ENCODE results near the gene YAP1. TPM values are rescaled to one million over a fixed set of nuclear protein-coding genes. Genes with fewer than 3 reads are reported as not detected.
A peak's percentile ranks its signal among the peaks of the same experiment; 100 is the strongest.

The YAP1 gene
- 100 to 1,000 TPM; 228 to 385 (median 348) TPM for polyA plus RNA-seq (ENCODE audit: insufficient read depth in 1 of 5, insufficient read length in 5 of 5, low replicate concordance in 1 of 5)
- long read RNA-seq, donor 1, full-length matches to known transcripts = 36 of 129 reads
- long read RNA-seq, donor 1, partial matches to known transcripts = 93 of 129 reads
- long read RNA-seq, donor 1, other reads (novel, unspliced or antisense) = 0 of 129 reads
- long read RNA-seq, donor 2, full-length matches to known transcripts = 23 of 116 reads
- long read RNA-seq, donor 2, partial matches to known transcripts = 93 of 116 reads
- long read RNA-seq, donor 2, other reads (novel, unspliced or antisense) = 0 of 116 reads
- long read RNA-seq, donor 3, full-length matches to known transcripts = 27 of 62 reads
- long read RNA-seq, donor 3, partial matches to known transcripts = 35 of 62 reads
- long read RNA-seq, donor 3, other reads (novel, unspliced or antisense) = 0 of 62 reads
- long read RNA-seq, donor 4, full-length matches to known transcripts = 23 of 79 reads
- long read RNA-seq, donor 4, partial matches to known transcripts = 56 of 79 reads
- long read RNA-seq, donor 4, other reads (novel, unspliced or antisense) = 0 of 79 reads
- long read RNA-seq, donor 5, full-length matches to known transcripts = 28 of 116 reads
- long read RNA-seq, donor 5, partial matches to known transcripts = 82 of 116 reads
- long read RNA-seq, donor 5, other reads (novel, unspliced or antisense) = 6 of 116 reads
- long read RNA-seq, donor 6, full-length matches to known transcripts = 26 of 93 reads
- long read RNA-seq, donor 6, partial matches to known transcripts = 59 of 93 reads
- long read RNA-seq, donor 6, other reads (novel, unspliced or antisense) = 8 of 93 reads
- long read RNA-seq, donor 7, full-length matches to known transcripts = 38 of 70 reads
- long read RNA-seq, donor 7, partial matches to known transcripts = 32 of 70 reads
- long read RNA-seq, donor 7, other reads (novel, unspliced or antisense) = 0 of 70 reads
- long read RNA-seq, donor 8, full-length matches to known transcripts = 6 of 20 reads
- long read RNA-seq, donor 8, partial matches to known transcripts = 14 of 20 reads
- long read RNA-seq, donor 8, other reads (novel, unspliced or antisense) = 0 of 20 reads

DNA sequence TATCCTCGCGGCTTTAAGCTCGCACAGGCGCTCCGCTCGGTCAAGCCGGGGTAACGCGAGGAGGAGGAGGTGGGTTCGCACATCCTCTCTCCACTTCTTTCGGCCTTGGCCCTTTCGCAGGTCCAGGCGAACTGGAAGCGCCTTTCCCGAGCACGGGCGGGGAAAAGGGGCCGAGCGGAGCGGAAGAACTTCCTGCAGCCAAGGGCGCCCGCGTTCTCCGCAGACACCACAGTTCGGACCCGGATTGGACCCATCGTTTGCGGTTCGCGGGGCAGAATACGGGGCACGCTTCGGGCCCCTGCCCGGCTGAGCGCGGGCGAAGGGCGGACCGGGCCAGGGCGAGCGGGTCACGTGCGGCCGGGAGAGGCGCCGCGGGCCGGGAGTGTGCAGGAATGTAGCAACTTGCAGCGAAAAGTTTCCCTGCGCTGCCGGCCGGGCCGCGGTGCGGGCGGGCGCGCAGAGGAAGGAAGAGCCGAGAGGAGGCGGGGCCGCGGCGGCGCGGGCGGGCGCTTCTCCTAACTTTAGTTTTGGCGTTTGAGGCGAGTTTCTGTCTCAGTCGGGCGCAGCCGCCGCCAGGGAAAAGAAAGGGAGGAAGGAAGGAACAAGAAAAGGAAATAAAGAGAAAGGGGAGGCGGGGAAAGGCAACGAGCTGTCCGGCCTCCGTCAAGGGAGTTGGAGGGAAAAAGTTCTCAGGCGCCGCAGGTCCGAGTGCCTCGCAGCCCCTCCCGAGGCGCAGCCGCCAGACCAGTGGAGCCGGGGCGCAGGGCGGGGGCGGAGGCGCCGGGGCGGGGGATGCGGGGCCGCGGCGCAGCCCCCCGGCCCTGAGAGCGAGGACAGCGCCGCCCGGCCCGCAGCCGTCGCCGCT lies at the start of gene YAP1:
YAP1 (plus strand) TSS at position 552 of the 865 bp plus-strand sequence. CDS start 402 bp downstream, outside the sequence.
- peak; percentile 94 to 96 for DNase-seq

- no peak for DNase-seq
These were observed 49.0 kb upstream of the YAP1 start for GRCh38 chr11:102061276-102061675.

GRCh38 chr11:102062106-102062505 lies 48.1 kb upstream of the YAP1 start:
- DNase-seq = no peak

DNA sequence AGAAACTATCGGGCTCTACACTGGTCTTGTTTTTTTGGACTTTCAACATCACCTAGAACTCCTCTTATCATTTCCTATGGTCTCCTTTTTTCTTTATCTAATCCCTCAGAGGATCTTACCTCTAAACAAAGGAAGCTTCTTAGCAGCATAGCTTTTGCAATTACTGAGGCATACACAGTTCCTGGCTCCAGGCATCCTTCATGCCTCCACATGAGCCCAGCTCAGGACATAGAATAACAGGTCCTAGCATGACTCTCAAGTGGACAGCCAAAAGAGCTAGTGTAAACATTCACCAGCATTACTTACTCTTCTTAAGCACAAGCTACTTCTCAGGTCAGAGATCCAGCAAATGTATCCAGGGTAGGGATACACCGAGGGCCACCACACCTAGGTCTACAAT lies 45.9 kb upstream of the YAP1 start:
- no peak for DNase-seq

- DNase-seq = no peak
These were observed 39.5 kb upstream of the YAP1 start for GRCh38 chr11:102070766-102071165.

- DNase-seq = no peak
These were observed 38.5 kb upstream of the YAP1 start for GRCh38 chr11:102071497-102072472.

- no peak for DNase-seq
These were observed 37.0 kb upstream of the YAP1 start for GRCh38 chr11:102073253-102073652.

- DNase-seq = no peak
These were observed 30.6 kb upstream of the YAP1 start for GRCh38 chr11:102079625-102080024.

DNA sequence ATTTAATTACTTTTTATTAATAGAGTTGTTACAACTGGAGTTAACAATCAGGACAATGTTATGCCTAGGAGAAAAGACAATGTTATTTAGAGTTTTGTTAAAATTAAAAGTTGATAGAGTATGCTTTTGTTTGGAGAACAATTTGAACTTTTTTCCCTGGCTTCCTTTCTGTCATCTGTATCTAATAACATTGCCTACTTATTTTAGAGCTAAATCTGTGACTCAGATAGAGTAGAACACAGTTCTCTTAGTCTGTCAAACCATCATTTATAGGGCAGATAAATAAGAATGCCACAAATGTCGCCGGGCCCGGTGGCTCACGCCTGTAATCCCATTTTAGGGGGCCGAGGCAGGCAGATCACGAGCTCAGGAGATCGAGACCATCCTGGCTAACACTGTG lies 28.9 kb upstream of the YAP1 start:
- no peak for DNase-seq

- no peak for DNase-seq
These were observed 24.2 kb upstream of the YAP1 start for GRCh38 chr11:102085864-102086551.

DNA sequence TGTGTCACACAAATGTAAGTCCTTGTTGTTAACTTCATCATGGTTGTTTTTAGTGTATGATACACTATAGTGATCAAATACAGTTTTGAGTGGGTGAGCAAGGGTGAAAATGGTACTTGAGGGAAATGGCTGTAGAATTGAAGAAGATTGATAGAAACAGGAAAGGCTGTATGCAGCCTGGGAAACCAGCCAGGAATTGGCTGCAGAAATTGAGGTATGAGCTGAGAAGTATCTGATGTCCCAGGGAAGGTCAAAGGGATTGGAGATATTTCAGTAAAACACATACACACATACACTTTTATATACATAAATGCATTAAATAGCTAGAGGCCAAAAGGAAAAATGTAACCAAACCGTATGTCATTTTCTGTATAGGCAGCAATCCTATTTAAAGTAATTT lies 13.1 kb upstream of the YAP1 start:
- DNase-seq = no peak

DNA sequence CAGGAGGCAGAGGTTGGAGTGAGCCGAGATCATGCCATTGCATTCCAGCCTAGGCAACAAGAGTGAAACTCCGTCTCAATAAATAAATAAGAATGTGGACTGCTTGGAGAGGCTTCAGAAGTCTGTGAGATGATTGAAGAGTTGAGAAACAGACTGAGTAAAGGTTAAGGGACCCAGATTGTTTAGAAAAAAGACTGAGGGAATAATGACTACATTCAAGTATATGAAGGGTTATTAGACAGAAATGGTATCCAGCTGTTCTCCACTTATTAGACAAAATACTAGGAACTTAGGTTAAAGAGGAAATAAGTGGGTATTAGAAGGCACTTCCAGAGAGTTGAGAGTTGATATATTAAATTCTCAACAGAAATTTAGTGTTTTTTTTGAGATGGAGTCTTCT lies 10.5 kb upstream of the YAP1 start:
- peak in 1 of 2 donors; percentile 40 for DNase-seq

DNA sequence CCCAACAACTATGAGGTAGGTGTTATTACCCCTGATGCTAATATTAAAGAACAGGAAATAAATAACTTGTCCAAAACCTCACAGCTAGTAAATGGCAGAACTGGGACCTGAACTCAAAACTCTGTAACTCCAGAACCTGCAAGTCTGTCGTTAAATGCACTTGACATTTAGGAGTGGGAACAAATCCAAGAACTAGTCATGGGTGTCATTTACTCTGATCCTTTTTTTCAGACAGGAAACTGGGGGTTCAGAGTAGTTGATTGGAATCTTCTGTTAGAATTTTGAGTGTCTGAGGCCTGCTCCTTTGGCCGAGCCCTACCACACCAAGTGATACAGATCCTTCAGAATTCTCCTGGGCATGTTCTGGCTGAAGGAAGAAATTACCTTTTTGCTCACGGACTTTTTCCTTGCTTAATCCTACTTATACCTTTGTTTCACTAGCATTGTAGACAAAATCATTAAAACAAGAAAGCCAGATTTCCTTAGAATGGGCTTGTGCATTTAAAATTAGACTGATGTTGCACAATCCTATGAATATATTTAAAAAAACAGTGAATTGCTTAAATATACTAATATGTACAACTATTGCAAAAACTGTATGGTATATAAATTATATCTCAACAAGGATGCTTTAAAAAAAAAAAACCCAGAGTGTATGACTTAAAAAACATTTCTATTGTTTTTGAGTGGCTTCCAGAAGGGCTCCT lies 1.4 kb upstream of the YAP1 start:
- DNase-seq = no peak

GRCh38 chr11:102110761-102111010 lies 439 bp downstream of the YAP1 start:
- DNase-seq = no peak

DNA sequence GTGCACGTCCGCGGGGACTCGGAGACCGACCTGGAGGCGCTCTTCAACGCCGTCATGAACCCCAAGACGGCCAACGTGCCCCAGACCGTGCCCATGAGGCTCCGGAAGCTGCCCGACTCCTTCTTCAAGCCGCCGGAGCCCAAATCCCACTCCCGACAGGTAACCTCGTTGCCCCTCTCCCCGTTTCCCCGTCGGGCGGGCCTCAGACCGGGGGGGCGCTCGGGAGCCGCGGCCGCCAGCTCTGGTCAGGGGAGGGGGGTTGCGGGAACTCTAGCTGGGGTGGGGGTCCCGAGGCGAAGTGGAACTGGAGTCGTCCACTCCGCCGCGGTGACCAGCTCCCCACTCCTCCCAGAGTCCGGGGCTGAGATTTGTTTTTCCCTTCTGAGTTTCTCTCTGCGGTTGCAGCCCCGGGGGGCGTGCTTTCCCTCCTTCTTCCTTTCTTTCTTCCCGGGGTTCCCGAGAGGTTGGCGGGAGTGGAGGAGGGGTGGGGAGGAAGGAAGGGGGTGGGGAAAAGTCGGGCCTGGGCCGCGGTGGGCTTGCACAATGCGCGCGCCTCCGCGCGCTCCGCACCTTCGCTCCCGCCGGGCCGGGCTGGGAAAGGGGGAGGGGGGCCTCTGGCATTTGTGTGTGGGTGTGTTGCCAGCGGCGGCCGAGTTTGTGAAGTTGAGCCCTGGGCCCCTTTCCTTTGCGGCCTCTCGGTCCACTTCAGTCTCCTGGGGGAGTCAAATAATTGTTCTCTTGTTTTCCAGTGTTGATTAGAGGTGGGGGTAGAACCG lies 952 bp downstream of the YAP1 start:
- DNase-seq = peak; percentile 92

- no peak for DNase-seq
These were observed 1.7 kb downstream of the YAP1 start for GRCh38 chr11:102111787-102112508.

DNA sequence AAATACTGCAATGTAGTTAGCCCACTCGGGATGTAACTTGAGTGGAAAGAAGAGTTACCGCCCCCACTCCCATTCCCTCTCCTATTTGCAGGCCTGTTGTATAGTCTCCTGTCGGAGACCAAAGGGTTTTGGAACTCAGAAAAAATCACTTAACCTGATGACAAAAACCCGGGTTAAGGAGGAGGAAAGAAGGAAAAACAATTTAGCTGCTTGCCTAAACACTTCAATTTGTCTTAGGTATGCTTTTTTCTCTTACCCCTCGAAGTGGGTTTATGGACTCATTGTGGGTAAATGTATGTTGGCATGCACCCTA lies 2.2 kb downstream of the YAP1 start:
- DNase-seq = peak in 1 of 2 donors; percentile 40

GRCh38 chr11:102114032-102114431 lies 3.8 kb downstream of the YAP1 start:
- DNase-seq = no peak
